ENCODE data around the gene NEU3.
"Not testable (repeated sequence)": the region's sequence is repeated elsewhere in the genome, so short reads cannot be mapped to it uniquely, and the experiment has no call there.

The NEU3 gene, protein sequence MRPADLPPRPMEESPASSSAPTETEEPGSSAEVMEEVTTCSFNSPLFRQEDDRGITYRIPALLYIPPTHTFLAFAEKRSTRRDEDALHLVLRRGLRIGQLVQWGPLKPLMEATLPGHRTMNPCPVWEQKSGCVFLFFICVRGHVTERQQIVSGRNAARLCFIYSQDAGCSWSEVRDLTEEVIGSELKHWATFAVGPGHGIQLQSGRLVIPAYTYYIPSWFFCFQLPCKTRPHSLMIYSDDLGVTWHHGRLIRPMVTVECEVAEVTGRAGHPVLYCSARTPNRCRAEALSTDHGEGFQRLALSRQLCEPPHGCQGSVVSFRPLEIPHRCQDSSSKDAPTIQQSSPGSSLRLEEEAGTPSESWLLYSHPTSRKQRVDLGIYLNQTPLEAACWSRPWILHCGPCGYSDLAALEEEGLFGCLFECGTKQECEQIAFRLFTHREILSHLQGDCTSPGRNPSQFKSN

DNA sequence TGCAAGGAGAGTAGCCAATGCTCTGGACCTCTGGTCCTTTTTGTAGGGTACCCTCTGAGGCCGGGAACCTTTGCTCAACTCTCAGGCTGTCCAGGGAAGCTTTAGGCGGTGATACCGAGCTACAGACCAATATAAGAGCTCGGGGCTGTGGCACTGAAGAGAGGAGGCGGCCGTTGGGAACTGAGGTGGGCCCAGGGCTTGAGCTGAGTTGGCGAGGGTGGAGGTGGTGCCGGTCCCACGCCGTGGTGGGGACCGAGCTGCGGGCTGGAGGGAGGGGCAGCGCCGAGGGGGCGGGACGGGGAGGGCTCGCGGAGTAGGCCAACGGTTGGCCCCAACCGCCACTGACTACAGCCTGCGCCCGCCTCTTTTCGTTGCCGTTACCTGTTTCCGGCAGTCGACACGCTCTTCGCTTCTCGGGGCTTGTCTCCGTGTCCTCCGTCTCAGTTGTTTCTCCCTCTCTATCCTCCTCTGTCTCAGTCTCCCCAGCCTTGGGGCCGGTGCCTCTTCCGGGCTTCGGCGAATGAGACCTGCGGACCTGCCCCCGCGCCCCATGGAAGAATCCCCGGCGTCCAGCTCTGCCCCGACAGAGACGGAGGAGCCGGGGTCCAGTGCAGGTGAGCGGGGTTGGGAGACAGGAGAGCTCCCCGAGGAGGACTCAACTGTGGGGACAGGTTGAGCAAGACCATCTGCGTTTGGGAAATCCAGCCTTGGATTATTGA is at the start of gene NEU3:
Gene NEU3, plus strand, starts transcription at position 393 of the 719 bp plus-strand sequence. Its CDS starts 128 bp downstream, at position 521.
- DNase-seq (ENCODE audit: low read depth, low spot score) = peak; percentile 71

GRCh38 chr11:74941492-74941891 is 47.2 kb upstream of the NEU3 start:
- DNase-seq (ENCODE audit: low read depth, low spot score) = no peak

GRCh38 chr11:74942073-74942759 is 46.5 kb upstream of the NEU3 start:
- DNase-seq (ENCODE audit: low read depth, low spot score) = no peak

DNA sequence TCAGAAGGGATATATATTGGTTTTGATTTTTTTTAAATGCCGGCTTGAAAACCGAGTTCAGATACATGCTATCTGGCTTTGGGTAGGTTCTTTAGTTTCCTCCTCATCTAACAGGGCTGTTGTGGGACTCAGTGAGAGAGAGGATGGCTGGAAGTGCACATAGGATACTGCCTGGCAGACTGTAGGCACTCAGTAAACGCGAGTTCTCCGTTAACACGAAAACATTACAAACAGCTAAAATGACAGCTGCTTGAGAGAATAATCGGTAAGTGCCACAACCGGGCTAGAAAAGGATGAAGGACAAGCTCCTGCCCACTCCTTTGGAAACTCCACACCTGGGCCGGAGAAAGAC is 40.2 kb upstream of the NEU3 start:
- no peak for DNase-seq (ENCODE audit: low read depth, low spot score)

DNA sequence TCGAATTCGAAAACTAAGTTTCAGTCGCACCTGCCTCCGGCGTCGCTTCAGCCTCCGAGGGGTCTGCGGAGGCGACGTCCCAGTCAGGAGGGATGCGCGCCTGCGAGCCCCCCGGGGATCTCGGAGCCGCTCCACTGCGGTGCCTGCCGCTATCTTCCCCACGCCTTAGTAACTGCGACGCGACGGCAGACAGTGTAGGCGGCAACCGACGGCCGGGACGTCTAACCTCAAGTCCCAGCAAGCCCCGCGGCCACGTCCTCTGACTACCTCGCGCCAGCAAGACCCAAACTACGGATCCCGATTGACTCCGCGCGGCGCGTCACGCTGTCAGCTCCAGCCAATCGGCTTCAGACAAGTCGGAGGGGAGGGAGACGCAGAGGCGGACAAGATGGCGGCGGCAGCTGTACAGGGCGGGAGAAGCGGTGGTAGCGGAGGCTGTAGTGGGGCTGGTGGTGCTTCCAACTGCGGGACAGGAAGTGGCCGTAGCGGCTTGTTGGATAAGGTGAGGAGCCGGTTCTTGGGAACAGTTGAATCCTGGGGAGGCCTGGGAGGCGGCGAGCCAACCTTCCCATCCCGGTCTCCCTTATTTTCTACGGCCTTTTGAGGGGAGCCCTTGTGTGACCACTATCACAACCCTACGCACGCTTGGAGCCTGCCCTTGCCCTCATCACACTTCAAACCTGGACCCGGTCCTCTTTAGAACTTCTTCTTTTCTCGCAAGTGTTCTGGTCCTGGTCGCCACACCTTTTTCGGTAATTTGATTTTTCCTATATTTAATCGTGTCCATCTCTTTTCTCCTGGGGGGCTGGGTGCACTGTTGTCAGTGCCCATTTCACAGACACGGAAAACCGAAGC is 39.6 kb upstream of the NEU3 start, which contains the start of the genes SPCS2 and XRRA1:
Gene SPCS2, plus strand, starts transcription at position 369 of the 855 bp plus-strand sequence. Its CDS starts 20 bp downstream, at position 389.
Gene XRRA1, minus strand, starts transcription at position 194 of the 855 bp plus-strand sequence. CDS start 8,213 bp downstream, outside the sequence.
- peak; percentile 95 for DNase-seq (ENCODE audit: low read depth, low spot score)

GRCh38 chr11:74949753-74950137 is 39.0 kb upstream of the NEU3 start:
- DNase-seq (ENCODE audit: low read depth, low spot score) = no peak

DNA sequence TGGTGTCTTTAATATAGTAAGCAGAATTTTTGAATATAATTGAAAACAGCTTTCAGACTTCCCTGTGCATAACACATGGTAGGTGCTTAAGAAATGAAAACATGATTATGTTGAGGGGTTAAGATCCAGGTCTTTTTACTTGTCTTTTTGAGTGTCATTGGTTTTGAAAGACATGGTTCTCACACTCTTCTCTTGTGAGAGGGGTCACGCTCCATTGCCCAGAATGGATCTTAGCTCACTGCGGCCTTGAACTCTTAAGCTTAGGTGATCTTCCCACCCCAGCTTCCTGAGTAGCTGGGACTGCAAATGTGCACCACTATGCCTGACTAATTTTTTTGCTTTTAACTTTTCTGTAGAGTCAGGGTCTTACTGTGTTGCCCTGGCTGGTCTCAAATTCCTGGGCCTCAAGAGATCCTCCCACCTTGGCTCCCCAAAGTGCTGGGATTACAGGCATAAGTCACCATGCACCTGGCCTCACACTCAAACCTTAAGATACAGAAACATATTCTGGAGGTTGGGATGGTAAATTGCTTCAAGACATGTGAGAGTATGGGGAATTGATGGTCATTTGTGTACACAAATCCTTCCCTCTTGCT is 38.3 kb upstream of the NEU3 start:
- no peak for DNase-seq (ENCODE audit: low read depth, low spot score)

- no peak for DNase-seq (ENCODE audit: low read depth, low spot score)
Measured at GRCh38 chr11:74951226-74951625, 37.5 kb upstream of the NEU3 start.

DNA sequence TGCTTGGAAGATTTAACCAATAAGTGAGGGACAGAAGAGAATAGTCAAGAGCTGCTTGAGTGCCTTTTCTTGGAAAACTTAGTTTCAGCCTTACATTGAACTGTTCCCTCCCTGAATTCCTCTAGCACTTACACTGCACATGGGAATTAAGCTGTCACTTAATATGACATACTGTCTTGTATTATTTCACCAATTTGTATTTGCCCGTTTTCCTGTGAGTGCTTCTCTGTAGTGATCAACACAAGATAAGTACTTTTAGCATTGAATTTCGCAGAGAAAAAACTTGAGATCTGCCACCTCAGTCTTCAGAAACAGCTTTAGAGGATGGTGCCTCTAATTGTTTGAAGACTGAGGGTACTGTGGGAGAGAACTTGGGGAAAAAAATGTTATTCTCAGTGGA is 36.0 kb upstream of the NEU3 start:
- no peak for DNase-seq (ENCODE audit: low read depth, low spot score)

GRCh38 chr11:74953451-74953850 is 35.3 kb upstream of the NEU3 start:
- DNase-seq (ENCODE audit: low read depth, low spot score) = no peak

DNA sequence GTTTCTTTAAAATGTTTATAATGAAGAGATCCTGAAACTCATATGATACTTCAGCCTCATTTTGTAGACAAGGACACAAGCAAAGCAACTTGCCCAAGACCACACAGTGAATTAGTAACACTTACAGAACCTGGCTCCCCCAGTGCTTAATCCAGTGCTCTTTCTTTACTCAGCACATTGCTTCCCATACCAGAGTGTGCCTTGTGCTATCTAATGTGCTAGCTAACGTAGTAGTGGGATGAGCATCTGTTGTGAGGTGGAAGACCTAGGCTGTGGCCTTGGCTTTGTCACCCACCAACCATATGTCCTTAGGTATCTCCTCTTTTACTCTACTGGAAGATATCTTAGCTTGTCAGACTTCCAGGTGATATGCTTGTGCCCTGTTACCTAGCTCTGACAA is 34.5 kb upstream of the NEU3 start:
- no peak for DNase-seq (ENCODE audit: low read depth, low spot score)

- no peak for DNase-seq (ENCODE audit: low read depth, low spot score)
Measured at GRCh38 chr11:74956397-74957015, 32.2 kb upstream of the NEU3 start.

GRCh38 chr11:74957937-74958629 is 30.6 kb upstream of the NEU3 start:
- no peak for DNase-seq (ENCODE audit: low read depth, low spot score)

- not testable (repeated sequence) for DNase-seq (ENCODE audit: low read depth, low spot score)
Measured at GRCh38 chr11:74960128-74960527, 28.6 kb upstream of the NEU3 start.

DNA sequence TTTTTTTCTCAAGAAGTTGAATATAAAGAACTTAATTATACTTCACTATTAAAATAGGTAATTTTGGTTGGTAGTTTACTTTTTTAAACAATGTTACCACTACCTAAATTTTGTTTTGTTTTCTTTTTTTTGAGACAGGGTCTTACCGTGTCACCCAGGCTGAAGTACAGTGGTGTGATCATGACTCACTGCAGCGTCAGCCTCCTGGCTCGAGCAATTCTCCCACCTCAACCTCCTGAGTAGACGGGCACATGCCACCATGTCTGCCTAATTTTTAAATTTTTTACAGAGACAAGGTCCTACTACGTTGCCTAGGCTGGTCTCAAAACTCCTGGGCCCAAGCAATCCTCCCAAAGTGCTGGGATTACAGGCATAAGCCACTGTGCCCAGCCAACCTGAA is 22.1 kb upstream of the NEU3 start:
- DNase-seq (ENCODE audit: low read depth, low spot score) = no peak

DNA sequence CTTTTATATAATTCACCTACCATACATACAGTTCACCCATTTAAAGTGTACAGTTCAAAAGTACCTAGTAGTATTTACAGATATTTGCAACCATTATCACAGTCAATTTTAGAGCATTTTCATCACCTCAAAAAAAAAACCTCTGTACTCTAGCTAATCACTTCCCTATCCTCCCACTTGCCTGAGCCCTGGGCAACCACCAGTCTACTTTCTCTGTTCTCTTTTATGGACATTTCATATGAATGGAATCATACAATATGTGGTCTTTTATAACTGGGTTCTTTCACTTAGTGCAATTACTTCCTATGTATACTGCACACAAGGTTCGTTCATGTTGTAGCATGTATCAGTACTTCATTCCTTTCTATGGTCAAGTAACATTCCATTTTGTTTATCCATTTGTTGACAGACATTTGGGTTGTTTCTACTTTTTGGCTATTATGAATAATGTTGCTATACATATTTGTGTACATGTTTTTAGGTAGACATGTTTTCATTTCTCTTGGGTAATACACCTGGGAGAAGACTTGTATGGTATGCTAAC is 17.8 kb upstream of the NEU3 start:
- DNase-seq (ENCODE audit: low read depth, low spot score) = no peak

- no peak for DNase-seq (ENCODE audit: low read depth, low spot score)
Measured at GRCh38 chr11:74971424-74971823, 17.3 kb upstream of the NEU3 start.

DNA sequence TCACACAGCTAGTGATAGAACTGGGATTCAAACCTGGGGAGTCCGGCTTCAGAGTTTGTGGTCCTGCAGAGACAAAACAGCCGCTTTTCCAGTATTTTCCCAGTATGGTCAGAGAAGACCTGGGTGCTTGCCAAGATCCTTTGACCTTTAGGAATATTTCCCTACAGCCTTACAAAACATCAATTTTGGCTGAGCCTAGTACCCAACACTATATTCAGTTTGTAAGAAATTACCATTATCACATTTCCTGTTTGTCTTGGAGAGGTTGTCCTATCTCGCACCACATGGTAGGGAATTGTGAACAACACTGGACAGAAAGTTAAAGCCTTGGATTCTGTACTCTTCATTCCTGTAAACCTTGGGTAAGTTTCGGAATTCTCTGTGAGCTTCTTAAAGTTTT is 10.7 kb upstream of the NEU3 start:
- DNase-seq (ENCODE audit: low read depth, low spot score) = no peak

- no peak for DNase-seq (ENCODE audit: low read depth, low spot score)
Measured at GRCh38 chr11:74980634-74981033, 8.1 kb upstream of the NEU3 start.
